Left lobe of liver (tissue), 2 donors: ENCODE data around the gene CYB561. TPM values are rescaled to one million over a fixed set of nuclear protein-coding genes. Genes with fewer than 3 reads are reported as not detected.

ENCODE experiments used
- ATAC-seq: fragments of 200-7000 bp; cut with Tn5 transposase; one replicate; pipeline ENCODE4 v1.9.1; 2020; ENCODE audit warnings: mild to moderate bottlenecking, moderate library complexity
- DNase-seq: peaks from one replicate; pipeline ENCODE4 v3.0.0-alpha.2; 2020; ENCODE audit warnings: low spot score
- total RNA-seq: library from RNA; stranded (reverse); gene quantifications from one replicate; pipeline ENCODE4 v1.2.1, GENCODE V29; 2021
- donor health status: DM: no; HTN: no; CAD: no; lungs with moderate emphysema.
- donor health status: DM: no; HTN: yes; CAD: no.

Gene CYB561
- total RNA-seq, 1 donor from 2014 or later = 22.4 TPM

DNA sequence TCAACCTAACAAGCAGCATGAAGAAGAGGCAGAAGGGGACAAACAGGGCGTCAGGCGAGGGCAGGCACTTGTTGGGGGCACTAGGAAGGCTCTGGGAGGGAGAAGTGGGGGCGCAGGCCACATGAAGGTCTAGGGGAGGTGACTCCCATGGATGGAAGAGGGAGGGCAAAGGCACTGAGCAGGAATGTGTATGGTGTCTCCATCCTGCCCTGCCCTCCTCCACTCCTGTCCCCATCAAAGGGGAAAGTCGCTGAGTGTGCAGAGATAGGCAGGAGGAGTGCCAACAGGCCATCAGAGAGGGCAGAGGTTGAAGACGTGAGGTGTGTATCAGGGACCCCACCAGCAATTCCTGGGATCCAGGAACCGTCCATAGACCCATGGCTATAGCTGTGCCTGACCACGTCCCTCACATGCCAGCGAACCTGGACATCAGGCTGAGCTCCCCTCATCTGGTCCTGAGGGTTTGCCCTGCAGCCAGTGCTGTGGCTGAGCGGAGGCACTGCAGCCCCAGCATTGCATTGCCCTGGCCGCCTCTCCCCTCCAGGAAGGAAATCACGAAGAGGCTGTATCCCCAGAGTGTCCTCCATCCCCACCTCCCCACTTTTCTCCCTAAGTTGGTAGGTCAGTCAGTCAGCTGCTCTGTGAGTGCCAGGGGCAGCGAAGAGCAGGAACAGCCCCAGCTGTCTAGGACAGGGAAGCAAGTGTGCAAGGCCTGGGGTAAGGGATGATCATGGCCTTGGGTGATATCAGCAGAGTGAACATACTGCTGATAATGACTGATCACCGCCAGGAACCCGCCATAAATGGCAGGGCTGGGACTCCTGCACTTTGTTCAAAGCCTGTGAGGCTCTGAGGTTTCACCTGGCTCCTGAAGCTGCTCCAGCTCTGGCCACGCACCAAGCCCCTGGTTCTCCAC is 6.2 kb upstream of the CYB561 start:
- DNase-seq (no peak), ATAC-seq (no peak)

DNA sequence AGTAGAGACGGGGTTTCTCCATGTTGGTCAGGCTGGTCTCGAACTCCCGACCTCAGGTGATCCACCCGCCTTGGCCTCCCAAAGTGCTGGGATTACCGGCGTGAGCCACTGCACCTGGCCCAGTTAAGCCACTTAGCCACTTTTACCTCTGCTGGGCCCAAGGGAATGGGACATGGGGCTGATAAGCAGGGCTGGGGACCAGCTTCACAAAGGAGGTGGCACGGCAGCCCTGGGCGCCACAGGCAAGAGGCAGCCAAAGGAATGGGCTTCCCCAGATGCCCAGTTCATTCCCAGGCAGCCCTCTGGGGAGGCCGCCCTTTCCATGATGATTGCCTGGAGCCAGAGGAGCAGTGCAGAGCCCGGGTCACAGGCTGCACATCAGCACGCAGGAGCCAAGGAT is 5.0 kb upstream of the CYB561 start:
- DNase-seq (no peak), ATAC-seq (no peak)

DNA sequence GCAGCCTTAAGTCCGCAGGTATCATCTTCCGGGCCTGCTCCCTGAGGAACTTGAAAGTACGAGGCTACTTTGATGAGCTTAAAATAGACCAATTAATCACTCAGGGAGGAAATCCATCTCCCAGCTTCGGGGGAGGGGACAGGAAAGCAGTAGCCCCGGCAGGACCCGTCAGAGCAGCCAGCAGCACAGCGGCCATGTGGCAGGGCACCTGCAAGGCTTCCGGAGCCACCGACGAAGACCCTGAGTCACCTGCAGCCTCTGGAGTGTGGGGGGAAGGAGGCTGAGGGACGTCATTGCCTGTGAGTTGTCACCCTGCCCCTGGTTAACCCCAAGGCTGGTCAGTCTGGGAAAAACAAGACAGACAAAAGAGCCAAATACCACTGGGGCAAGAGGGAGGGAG is 4.4 kb upstream of the CYB561 start:
- no peak for ATAC-seq
- no peak for DNase-seq

DNA sequence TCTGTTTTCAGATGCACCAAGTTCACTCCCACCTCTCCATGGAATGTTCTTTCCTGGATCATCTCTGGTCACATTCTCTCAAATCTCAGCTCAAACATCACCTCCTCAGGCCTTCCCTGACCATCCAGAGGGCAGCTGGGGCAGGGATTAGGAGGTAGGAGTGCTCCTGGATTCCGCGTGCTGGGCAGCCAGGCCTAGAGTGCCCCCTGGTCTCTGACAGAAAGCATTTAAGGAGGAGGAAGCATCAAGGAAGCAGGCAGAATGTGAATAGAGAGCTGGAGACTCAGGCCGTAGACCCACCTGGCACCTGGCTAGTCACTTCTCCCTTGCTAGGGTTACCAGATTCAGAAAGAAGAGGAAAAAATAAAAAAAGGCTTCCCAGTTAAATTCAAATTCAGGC is 2.5 kb upstream of the CYB561 start:
- ATAC-seq (no peak), DNase-seq (no peak)

DNA sequence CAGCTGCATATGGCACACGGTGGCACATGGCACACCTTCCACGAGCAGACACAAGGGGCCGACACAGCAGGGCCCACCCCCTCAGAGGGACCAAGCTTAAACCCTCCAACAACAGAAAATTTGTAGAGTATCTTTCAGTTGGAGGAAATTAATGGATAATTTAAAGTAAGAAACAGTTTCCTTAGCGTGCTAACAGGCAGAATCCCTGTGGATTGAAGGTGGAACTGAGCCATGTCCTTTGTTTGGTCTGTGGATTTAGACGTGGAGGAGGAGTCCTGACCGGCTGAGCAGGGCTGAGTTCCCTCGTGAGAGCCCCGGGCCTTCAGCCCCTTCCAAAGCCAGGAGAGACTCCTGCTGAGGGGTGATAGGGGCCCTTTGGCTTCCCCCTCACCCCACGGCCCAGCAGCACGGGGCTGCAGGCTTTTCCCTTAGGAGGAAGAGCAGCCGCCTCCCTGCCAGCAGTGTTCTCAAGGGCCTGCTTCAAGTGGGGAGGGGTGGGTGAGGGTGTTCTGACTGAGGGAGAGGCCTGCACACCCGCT is 1.4 kb upstream of the CYB561 start:
- ATAC-seq (no peak), DNase-seq (no peak)

- ATAC-seq = peak; percentile 26
- DNase-seq = peak; percentile 58
Observed at GRCh38 chr17:63446753-63447470, 806 bp upstream of the CYB561 start.

- DNase-seq (peak; percentile 64), ATAC-seq (peak; percentile 71)
Observed at GRCh38 chr17:63445571-63445953, 544 bp downstream of the CYB561 start.

GRCh38 chr17:63445065-63445464 is 1.0 kb downstream of the CYB561 start:
- no peak for ATAC-seq
- DNase-seq = no peak

- ATAC-seq = no peak
- DNase-seq = no peak
Observed at GRCh38 chr17:63444457-63444856, 1.6 kb downstream of the CYB561 start.

DNA sequence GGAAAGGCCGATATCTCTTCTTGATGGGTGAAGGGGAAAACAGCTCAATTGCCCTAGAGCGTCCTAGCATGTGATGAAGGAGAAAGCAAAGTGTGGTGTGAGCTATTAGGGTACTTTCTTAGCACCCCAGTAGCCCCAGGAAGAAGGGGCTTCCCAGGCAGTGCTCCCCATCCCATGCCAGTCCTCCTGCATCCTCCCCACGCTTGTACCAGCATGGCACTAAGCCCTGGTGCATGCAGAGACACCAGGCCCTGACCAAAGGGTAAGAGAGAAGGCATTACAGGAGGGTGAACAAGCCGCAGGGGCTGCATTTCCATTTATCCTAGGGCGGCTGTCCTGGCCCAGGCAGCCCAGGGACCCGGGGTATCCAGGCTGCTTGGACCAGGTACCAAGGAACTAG is 3.1 kb downstream of the CYB561 start:
- ATAC-seq (no peak), DNase-seq (no peak)

DNA sequence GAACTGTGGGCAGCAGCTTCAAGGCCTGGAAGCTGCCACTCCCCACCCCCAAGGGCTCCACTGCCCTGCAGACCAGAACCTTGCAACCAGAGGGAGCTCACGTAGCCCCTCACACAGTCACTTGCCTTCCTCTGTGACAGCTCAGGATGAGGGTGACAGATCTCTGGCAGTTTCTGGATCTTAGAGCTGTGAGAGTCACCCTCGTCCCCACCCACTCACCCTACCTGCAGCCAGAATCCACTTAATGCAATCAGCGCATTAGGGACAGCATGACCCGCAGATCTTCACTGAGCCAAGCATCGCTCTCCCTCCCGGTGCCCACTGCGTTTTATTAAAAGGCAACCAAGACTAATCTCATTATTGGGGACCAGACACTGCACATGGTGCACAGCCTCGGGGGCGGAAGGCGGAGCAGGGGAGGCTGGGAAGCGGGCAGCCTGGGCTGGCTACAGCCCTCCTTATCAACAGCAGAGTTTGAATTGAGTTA is 3.5 kb downstream of the CYB561 start:
- no peak for ATAC-seq
- DNase-seq = no peak

GRCh38 chr17:63442074-63442473 is 4.0 kb downstream of the CYB561 start:
- no peak for DNase-seq

DNA sequence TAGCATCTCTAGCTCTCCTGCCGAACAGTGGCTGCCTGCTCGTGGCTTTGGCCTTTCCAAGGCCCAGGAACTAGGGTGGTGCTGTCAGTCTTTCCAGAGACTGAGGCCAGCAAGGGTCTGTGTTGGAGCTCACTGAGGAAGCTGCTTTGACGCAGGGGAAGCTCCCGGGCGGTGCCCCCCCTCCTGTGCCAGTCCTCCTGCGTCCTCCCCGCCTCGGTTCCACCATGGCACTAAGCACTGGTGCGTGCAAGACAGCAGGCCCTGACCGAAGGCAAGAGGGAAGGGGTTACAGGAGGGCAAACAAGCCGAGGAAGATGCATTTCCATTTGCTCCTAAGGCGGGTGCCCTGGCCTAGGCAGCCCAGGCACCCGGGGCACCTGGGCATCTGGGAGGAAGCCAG is 4.5 kb downstream of the CYB561 start:
- DNase-seq (no peak), ATAC-seq (no peak)

More at GRCh38 chr17:63442074-63442473, 4.0 kb downstream of the CYB561 start:
- no peak for ATAC-seq

DNA sequence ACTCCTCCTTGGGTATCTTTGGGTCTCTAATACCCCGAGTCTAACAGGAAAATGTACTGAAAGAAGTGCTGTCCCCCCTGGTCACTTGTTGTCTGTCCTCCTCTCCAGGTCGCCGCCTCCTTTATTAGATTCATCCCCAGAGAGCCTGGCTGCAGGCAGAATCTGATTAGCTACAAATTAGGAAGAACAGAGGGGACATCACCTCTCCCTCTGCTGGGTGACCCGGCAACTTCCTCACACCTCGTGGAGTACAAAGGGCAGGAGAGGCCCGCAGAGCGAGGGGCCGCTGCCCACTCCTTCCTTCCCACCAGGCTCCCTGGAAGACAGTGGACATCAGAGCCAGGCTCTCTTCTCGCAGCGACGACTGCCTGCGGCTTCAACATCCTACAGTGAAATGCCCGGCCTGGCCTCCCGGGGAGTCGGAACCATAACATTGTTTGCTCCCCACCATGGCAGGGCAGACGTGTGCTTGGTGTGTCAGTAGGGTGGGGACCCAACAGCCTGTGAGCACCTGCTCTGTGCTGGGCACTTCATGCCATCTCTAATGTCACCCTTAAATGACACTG is 5.3 kb downstream of the CYB561 start:
- ATAC-seq = no peak
- no peak for DNase-seq

DNA sequence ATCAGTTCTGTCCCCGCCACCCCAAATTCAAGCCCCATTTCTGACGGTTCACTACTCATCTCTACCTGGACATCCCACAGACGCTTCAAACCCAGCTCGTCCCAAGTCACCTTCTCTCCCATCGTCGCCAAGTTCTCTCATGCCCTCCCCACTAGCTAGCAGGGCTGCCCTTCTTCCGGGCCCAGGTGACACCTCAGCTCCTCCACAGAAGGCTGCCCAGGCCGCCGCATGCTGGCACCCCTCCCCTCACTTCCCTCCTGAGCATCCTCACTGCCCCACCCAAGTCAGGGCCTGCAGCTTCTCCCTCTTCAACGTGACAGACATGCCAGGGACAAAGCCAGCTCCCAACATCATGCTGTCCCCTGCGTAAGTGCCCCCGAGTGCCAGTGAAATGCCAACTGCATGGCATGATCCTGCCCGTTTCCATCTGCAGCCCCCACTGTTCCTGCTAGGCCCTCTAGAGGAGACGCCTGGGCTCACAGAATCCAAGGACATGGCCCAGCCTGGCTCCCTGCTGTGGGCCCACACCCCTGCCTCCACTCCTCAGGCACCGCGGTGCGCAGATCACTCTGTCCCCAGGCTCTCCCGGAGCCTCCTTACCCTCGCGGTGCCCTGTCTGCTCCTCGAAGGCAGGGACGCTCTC is 5.9 kb downstream of the CYB561 start:
- DNase-seq (no peak), ATAC-seq (no peak)

DNA sequence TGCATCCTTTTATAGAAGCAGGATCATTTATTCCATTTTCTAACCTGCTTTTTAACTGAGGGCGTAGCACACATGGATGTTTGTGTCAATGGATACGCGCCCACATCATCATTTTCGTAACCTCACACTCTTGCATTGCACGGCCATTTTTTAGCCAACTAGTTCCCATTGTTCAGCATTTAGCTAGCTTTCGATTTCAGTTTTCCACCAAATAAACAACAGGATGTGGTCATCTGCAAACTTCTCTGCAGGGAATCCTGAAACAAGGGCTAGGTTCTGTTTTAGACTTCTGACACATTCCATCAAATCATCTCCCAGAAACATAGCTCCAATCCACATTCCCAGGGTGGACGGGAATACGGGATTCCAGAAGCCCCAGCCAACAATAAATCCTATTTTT is 6.4 kb downstream of the CYB561 start:
- ATAC-seq (no peak), DNase-seq (no peak)

DNA sequence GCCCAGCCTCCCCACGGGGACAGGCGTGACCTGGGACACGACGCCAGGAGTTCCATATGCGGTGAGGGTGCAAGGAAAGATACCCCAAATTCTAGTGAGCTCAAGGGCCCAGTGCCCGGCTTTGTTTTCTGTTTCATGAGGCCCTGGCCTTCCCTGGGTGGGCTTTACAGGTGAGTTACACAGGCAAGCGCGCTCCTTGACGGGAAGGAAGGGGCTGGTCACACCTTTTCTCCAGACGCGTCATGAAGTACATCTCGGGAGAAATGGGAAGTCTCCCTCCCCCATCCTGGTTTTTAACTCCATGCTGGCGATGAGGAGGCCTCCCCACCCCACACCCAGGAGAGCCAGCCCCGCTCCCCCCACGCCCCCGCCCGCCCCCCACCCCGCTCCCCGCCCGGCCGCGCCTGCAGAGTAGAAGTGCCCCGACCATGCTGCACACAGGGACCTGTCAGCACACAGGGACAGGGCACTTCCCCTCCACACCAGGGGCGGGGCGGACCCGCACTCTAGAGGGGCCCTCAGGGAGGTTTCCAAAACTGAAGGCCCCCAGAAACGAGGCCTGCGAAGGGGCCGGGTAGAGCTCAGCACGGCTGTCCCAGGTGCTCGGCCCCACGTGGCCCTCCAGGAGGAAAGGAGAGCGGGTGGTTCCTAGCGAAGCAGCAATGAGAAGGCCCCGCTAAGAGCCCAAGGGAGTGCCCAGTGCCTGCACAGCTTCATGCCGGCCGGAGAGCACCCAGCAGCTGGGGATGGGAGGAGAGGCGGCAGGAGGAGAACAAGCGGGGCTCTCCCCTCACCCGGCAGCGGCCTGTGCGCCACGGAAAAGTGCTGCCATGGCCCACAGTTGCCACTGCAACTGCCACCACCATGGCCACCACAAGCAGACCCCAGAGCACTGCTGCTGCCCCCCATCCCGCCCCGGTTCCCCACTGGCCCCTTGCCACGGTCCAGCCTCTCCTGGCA is 7.7 kb downstream of the CYB561 start:
- DNase-seq (no peak), ATAC-seq (no peak)

DNA sequence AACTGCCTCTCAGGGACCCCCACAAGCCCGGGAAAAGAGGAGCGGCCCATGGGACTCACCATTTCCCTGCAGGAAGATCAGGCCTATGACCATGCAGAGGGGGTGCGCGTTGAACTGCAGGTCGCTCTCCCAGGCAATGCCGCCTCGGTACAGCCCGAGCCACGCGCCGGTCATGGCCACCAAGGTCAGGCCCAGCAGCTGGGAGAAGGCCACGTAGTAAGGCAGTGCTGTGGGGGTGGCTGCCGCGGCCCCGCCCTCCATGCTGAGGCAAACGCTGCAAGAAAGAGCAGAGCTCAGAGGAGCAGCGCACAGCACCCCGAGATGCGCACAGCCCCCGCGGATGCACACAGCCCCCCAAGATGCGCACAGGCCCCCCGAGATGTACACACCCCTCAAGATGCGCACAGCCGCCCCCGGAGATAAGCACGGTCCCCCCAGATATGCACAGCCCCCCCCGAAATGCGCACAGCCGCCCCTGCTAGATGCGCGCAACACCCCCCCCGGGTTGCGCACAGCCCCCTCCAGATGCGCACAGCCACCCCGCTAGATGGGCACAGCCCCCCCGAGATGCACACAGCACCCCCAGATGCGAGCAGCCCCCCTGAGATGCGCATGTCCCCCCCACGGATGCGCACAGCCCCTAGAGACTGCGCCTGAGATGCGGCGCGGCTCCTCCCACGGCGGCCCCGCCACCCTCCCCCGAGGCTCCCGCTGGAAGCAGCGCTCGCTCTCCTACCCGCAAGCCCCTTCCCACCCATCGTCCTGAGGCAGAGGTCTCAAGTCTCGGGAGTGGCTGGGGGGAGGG is 8.6 kb downstream of the CYB561 start:
- DNase-seq = no peak
- ATAC-seq = no peak

- no peak for DNase-seq
- ATAC-seq = no peak
Observed at GRCh38 chr17:63436523-63437110, 9.5 kb downstream of the CYB561 start.
